NCI-H345 (cell line): ENCODE data around the gene P2RX4.
"Not testable (repeated sequence)": the region's sequence is repeated elsewhere in the genome, so short reads cannot be mapped to it uniquely, and the experiment has no call there.

Source experiments
- DNase-seq: peaks from one replicate; lab custom pipeline; 2025; lab: John Stamatoyannopoulos, UW

P2RX4 gene, protein sequence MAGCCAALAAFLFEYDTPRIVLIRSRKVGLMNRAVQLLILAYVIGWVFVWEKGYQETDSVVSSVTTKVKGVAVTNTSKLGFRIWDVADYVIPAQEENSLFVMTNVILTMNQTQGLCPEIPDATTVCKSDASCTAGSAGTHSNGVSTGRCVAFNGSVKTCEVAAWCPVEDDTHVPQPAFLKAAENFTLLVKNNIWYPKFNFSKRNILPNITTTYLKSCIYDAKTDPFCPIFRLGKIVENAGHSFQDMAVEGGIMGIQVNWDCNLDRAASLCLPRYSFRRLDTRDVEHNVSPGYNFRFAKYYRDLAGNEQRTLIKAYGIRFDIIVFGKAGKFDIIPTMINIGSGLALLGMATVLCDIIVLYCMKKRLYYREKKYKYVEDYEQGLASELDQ

DNA sequence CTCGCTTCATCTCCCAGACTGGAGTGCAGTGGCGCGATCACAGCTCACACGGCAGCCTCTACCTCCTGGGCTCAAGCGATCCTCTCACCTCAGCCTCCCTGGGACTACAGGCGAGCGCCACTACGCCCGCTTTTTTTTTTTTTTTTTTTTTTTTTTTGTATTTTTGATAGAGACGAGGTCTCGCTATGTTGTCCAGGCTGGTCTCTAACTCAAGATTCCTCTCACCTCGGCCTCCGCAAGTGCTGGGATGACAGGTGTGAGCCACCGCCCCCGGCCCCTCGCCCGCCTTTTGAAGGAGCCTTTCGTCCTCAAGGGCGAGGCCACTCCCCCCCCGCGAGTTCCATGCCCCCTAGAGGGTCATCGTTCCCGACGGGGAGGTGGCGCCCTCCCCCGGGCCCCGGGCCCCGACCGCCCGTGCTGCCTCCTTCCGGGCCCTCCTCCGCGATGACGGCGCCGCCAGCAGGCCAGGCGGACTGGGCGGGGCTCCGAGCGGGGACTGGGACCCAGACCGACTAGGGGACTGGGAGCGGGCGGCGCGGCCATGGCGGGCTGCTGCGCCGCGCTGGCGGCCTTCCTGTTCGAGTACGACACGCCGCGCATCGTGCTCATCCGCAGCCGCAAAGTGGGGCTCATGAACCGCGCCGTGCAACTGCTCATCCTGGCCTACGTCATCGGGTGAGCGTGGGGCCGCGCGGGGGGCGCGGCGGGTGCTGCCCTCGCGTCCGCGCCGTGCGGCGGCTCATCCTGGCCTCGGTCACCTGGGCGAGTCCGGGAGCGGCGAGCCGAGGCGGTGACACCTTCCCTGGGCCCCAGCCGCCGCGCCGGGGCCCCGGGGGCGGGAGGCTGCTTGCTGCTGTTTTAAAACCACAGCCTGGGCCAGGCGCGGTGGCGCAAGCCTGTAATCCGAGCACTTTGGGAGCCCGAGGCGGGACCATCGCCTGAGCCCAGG is at the start of gene P2RX4:
TSS of gene P2RX4 (plus strand) at position 506 of the 949 bp plus-strand sequence. CDS start at position 542, 36 bp downstream.
- DNase-seq = peak; percentile 82

DNA sequence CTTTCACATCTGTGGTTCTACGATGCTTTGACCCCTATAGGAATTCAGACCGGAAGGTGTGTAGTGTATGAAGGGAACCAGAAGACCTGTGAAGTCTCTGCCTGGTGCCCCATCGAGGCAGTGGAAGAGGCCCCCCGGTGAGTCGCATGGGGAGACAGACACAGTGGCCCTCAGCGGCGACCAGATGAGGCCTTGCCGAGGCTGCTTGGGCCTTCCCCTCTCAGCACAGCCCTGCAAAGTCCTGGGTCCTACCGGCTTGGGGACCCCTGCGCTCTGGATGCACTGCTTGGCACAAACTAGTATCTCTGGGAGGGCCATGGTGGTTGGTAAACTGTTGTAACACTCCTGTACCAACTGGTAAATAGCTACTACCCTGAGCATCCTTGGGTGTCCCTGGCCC is 47.5 kb upstream of the P2RX4 start:
- no peak for DNase-seq

DNA sequence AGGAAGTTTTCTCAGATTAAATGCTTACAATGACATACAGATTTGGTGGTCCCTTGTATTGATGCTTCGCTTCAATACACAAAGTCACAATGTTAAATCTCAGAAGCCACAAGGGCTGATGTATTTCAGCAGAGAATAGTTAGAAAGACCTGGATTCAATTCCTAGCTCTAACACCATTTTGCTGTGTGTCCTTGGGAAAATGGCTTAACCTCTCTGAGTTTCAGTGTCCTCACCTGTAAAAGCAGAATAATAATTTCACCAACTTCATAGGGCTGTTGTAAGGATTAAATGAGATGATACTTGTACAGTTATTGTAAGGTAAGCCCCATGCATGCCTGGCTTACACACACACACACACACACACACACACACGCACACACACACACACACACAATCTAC is 46.9 kb upstream of the P2RX4 start:
- DNase-seq = no peak

DNA sequence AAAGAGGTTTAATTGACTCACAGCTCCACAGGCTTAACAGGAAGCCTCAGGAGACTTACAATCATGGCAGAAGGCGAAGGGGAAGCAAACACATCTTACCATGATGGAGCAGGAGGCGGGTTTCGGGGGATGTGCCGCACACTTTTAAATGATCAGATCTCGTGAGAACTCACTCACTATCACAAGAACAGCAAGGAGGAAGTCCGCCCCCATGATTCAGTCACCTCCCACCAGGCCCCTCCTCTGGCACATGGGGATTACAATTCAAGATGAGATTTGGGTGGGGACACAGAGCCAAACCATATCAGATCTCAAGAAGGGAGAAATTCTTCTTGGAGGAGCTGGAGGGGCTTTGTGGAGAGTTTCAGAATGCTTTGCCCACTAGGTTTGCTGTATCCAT is 45.1 kb upstream of the P2RX4 start:
- DNase-seq = not testable (repeated sequence)

DNA sequence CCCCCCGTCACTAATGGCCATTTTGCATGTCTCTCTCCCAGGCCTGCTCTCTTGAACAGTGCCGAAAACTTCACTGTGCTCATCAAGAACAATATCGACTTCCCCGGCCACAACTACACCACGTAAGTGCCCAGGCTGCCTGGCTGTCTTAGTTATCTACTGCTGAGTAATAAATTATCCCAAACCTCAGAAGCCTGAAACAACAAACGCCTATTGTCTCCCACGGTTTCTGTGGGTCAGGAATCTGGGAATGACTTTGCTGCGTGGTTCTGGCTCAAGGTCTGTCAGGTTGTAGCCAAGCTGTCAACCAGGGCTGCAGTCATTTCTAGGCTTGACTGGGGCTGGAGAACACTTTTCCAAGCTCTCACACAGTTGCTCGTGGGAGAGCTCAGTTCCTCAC is 44.6 kb upstream of the P2RX4 start:
- no peak for DNase-seq

DNA sequence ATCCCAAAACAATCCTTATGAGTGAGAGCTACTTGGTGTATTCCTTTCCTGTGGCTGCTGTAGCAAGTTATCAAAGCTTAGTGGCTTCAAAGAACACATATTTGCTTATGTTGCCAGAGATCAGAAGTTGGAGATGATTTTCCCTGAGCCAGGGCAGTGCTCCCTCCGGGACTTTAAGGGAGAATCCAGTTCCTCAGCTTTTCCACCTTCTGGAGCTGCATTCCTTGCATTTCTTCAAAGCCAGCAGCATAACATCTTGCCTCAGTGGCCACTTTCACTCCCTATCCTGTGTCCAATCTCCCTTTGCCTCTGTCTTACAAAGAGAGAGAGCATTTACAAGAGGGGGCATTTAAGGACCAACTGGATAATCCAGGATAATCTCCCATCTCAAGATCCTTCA is 43.6 kb upstream of the P2RX4 start:
- DNase-seq = no peak

DNA sequence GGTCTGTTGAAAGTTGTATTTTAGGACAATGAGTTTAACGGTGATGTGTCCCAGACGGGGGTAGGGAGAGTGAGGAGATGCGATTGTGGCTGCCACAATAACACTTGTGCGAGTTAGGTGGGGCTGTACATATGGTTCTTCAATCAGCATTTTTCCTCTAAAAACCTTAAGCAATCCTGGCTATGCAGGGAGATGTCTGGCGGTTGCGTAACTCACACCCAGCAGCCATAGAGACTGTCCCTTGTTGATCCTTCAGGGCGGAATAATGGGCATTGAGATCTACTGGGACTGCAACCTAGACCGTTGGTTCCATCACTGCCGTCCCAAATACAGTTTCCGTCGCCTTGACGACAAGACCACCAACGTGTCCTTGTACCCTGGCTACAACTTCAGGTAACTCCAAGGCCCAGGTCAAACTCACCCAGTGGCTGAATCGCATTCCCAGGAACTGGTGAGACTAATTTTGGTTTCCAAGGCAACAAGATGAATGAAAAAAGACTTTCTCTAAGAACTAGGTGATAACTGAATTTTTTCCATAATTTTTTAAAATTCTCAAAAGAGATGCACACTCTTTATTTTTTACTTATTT is 42.6 kb upstream of the P2RX4 start:
- no peak for DNase-seq

DNA sequence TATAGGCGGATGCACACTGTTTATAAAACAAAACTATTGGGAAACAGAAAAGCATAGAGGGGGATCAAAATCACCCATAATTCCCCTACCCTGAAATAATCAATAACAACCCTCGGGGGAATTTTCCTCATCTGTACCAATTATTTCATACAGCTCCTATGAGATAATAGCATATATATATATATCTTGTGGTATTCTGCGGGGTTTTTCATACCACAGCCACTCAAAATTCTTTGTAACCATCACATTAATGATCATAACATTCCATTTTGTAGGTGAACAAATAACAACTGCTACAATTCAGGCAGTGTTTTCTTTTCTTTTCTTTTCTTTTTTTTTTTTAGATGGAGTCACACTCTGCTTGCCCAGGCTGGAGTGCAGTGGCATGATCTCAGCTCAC is 42.0 kb upstream of the P2RX4 start:
- no peak for DNase-seq

DNA sequence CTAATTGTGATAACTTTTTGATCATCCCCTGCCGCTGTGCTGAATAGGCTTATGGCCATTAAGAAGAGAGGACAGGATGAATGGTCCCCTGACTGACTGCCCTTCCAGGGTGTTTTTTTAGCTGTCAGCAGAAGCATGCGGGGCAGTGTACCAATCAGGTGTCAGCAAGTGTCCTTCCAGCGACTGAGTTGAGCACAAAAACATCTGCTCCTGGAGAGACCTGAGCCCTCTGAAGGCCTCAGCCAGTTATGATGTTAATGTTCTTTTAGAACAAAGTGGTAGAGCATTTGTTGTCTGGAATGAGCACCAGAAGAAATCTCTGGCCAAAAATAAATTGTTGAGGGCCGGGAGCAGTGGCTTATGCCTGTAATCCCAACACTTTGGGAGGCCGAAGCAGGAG is 39.8 kb upstream of the P2RX4 start:
- no peak for DNase-seq

DNA sequence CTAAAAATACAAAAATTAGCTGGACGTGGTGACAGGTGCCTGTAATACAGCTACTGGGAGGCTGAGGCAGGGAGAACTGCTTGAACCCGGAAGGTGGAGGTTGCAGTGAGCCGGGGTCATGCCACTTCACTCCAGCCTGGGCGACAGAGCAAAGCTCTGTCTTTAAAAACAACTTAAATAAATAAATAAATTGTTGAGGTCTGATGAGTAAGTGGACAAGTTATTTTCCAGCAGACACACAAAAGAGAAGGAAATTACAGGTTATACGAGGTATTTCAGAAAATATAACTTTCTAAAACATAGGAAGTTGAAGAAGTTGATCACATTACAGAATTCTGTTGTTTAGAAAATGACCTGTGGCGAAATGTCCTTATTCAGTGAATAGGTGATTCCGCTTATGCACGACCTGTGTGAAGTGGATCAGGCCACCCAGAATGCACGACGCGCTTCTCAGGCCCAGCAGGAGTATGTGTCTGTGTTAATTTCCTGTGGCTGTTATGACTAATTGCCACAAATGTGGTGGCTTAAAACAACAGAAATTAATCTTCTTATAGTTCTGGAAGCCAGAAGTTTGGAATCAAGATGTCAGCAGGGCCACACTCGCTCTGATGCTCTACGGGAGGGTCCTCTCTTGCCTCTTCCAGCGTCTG is 39.2 kb upstream of the P2RX4 start:
- no peak for DNase-seq

DNA sequence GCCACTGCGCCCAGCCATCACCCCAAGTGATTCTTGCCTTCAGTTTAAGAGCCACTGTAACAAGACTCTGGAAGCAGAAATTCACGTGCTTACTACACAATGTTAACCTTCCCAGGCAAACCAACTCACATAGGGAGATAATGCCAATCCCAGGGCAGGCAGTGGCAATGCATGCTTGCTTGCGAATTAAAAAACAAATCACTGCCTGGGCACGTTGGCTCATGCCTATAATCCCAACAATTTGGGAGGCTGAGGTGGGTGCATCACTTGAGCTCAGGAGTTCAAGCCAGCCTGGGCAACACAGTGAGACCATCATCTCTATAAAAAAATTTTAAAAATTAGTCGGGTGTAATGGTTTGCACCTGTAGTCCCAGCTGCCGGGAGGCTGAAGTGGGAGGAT is 37.8 kb upstream of the P2RX4 start:
- DNase-seq = no peak

DNA sequence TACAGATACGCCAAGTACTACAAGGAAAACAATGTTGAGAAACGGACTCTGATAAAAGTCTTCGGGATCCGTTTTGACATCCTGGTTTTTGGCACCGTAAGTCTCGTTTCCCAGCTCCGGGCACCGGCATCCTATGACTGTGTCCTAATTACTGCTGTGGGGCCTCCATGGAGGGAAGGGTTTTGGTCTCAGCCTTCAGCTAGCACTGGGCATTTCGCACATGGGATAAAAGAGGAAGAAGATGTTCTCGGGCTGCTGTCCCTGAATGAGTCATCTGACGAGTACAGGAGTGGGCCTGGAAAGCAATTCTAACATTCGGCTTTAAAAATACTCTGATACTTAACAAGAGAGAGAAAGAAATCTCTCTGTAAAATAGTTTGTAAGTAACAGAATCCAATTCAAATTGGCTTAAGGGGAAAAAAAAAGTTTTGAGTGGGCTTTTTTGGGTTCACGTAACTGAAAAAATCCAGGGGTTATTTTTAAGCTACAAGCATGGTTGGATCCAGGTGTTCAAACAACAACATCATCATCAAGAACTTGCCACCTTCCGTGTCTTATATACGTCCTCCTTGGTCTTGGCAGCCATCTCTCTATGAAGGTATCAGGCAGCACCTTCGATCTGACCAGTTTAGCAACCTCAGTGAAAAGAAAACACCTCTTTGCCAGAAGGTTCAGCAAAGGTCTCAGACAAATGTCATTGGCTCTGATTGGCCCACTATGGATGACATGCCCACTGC is 34.4 kb upstream of the P2RX4 start:
- DNase-seq = no peak

DNA sequence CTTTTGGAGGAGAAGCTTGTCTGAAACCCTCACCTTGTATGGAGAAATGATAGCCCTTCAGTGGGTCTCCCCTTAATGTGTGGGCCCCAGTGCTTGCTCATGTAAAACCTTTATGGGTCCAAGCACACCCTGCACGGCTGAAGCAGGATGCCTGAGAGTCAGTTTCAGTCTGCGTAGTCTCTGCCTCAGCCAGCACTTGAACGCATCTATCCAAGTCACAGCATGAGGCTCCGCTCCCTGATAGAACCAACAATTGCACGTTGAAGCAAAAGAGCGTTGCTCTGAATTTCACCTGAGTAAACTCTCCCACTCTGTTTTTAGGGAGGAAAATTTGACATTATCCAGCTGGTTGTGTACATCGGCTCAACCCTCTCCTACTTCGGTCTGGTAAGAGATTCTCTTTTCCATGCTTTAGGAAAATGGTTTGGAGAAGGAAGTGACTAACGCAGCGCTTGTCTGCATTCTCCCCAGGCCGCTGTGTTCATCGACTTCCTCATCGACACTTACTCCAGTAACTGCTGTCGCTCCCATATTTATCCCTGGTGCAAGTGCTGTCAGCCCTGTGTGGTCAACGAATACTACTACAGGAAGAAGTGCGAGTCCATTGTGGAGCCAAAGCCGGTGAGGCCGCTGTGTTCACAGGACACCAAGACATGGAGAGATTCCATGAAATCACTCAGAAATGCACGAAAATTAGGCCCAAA is 33.0 kb upstream of the P2RX4 start:
- no peak for DNase-seq

DNA sequence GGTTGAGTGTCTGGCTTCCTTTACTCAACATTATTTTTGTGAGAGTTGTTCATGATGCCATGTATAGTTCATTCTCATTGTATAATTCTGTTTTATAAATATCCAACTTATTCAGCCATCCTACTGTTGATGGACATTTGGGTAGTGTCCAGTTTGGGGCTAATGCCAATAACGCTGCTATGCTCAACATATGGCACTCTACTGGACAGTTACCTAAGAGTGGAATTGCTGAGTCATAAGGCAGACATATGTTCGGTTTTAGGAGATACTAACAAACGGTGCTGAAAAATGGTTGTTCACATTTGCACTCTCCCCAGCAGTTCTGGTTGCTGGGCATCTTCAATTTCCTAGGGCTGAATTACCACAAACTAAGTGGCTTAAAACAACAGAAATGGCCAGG is 28.7 kb upstream of the P2RX4 start:
- no peak for DNase-seq

DNA sequence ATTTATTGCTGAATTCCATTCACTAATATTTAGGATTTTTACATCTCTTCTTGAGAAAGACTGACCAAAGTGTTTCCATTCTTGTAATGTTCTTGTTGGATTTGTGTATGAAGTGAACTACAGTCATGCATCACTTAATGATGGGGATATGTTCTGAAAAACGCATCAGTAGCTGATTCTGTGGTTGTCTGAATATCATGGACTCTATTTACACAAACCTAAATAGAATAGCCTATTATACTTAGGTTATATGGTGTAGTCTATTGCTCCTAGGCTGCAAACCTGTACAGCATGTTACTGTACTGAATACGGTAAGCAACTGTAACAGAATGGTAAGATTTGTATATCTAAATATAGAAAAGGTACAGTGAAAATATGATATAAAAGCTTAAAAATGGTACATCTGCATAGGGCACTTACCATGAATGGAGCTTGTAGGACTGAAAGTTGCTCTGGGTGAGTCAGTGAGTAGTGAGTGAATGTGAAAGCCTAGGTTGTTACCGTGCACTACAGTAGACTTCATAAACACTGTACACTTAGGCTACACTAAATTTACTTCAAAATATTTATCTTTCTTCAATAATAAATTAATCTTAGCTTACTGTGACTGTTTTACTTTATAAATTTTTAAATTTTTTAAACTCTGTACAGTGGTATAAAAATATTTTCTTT is 27.6 kb upstream of the P2RX4 start:
- DNase-seq = no peak

DNA sequence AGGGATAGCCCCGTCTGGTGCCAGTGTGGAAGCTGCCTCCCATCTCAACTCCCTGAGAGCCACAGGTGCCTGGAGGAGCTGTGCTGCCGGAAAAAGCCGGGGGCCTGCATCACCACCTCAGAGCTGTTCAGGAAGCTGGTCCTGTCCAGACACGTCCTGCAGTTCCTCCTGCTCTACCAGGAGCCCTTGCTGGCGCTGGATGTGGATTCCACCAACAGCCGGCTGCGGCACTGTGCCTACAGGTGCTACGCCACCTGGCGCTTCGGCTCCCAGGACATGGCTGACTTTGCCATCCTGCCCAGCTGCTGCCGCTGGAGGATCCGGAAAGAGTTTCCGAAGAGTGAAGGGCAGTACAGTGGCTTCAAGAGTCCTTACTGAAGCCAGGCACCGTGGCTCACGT is 25.5 kb upstream of the P2RX4 start:
- no peak for DNase-seq

DNA sequence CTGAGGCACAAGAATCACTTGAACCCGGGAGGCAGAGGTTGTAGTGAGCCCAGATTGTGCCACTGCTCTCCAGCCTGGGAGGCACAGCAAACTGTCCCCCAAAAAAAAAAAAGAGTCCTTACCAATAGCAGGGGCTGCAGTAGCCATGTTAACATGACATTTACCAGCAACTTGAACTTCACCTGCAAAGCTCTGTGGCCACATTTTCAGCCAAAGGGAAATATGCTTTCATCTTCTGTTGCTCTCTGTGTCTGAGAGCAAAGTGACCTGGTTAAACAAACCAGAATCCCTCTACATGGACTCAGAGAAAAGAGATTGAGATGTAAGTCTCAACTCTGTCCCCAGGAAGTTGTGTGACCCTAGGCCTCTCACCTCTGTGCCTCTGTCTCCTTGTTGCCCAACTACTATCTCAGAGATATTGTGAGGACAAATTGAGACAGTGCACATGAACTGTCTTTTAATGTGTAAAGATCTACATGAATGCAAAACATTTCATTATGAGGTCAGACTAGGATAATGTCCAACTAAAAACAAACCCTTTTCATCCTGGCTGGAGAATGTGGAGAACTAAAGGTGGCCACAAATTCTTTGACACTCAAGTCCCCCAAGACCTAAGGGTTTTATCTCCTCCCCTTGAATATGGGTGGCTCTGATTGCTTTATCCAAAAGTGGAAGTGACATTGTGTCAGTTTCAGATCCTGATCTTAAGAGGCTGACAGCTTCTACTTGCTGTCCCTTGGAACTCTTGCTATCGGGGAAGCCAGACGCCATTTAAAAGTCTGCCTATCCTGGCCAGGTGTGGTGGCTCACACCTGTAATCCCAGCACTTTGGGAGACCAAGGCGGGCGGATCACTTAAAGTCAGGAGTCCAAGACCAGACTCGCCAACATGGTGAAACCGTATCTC is 24.7 kb upstream of the P2RX4 start:
- no peak for DNase-seq

DNA sequence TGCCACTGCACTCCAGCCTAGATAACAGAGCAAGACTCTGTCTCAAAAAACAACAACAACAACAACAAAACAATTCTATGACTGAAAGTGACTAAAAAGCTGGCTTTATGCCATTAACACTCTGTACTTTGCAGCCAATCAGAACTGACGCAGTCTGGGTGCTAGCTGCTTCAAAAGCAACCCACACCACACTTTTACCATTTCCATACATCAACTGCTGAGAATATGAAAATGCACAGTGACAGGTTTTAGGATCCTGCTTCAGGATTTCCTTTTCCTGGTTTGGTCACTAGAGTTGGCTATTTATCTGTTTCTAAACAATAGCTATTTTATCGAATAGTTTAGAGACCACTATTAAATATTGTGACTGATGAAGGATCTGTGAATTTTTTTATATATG is 23.1 kb upstream of the P2RX4 start:
- no peak for DNase-seq

DNA sequence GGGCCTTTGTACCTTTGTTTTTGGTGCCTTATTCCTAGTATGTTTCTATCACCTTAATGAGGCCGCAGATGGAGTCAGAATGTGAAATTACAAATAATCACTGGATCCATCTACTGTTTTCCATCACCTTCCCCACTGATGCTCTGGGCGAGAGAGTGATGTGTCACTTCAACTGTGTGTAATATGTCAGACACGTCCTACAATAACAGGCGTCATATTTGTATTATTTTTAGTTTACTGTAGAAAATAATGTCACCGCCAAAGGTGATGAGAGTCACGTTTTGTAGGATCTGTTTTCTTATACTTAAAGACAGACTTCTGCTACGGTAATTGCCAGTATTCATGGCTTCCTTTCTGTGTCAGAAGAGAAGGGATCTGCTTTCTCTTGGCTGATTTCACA is 22.4 kb upstream of the P2RX4 start:
- DNase-seq = no peak
